Smooth muscle cell of the brain vasculature (primary cell): ENCODE measurements around the gene PTPRH.

ENCODE experiments used
- DNase-seq: peaks from one replicate; pipeline ENCODE4 v3.0.0-alpha.2; 2012; ENCODE audit warnings: low read depth, low spot score

The PTPRH gene

DNA sequence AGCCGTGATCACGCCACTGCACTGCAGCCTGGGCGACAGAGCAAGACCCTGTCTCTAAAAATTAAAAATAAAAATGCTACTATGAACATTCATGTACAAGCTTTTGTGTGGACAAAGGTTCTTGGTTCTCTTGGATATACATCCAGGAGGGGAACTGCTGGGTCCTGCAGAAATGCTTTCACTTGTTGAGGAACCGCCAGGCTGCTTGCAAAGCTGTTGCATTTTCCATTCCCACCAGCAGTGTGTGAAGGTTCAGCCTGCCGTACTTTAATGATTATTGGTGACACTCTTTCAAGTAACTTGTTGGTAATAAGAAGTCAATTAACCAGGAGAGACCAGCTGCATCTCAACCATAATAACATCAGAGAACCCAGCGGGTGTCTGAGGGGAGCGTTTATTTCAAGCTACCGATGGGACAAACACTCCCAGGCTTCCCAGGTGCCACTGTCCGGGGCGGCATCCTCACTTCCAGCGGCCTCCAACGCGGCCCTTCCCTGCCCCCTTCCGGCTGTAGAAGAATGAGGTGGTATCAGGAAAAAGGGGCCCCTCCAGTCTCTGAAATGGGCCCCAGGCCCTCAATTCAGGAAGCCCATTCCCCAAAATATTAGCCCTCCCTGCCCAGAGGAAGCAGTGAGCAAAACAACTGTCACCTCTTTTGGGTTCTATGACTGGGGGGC, 76.7 kb downstream of the PTPRH start:
- no peak for DNase-seq

DNA sequence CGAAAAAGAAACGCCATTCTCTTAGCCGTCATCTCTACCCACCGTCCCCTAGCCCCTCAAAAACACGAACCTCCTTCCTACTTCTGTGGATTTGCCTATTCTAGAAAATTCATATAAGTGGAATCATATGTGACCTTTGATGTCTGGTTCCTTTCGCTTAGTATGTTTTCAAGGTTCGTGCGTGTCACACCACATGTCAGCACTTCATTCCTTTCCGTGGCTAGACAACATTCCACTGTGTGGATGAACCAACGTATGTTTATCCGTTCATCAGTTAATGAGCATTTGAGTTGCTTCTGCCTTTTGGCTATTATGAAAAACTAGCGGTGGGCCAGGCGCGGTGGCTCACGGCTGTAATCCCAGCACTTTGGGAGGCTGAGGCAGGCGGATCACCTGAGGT, 77.9 kb downstream of the PTPRH start:
- DNase-seq, result no peak
